NCI-H69 (cell line): Measurements from ENCODE around the gene SYNGR1.
"Not testable (repeated sequence)": the region's sequence is repeated elsewhere in the genome, so short reads cannot be mapped to it uniquely, and the experiment has no call there.

Source experiments
- DNase-seq: peaks from one replicate; lab custom pipeline; 2025; lab: John Stamatoyannopoulos, UW

The SYNGR1 gene

GRCh38 chr22:39316440-39317083 is 33.2 kb upstream of the SYNGR1 start:
- peak; percentile 76 for DNase-seq

- DNase-seq = no peak
These were observed 32.6 kb upstream of the SYNGR1 start for GRCh38 chr22:39317084-39317774.

GRCh38 chr22:39317775-39318506 is 31.9 kb upstream of the SYNGR1 start:
- peak; percentile 22 for DNase-seq

- DNase-seq = peak; percentile 75
These were observed 31.1 kb upstream of the SYNGR1 start for GRCh38 chr22:39318507-39319283.

- DNase-seq = peak; percentile 99
These were observed 30.3 kb upstream of the SYNGR1 start, which contains the start of gene RPL3 for GRCh38 chr22:39319284-39320022. Gene RPL3 (minus strand): TSS chr22:39319623. CDS start chr22:39319597, 26 bp downstream.

- peak; percentile 53 for DNase-seq
These were observed 29.2 kb upstream of the SYNGR1 start for GRCh38 chr22:39320616-39321029.

DNA sequence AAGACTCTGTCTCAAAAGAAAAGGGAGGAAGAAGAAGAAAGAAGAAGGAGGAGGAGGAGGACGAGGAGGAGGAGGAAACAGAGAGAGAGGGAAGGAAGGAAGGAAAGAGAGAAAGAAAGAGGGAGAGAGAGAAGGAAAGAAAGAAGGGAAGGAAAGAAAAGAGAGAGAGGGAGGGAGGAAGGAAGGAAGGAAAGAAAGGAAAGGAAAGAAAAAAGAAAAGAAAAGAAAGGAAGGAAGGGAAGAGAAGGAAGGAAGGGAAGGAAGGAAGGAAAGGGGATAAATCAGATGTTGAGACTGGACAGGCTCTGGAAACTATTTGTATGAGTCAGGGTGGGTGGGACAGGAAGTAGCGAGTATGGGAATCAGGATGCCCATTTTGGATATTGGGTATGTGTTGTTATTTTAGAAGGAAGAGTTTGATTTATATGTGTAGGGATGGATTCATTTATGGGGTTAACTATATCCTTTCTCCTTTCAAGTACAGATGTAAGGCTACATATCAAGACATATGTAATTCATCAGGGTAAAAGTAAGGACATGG is 24.3 kb upstream of the SYNGR1 start:
- no peak for DNase-seq

- DNase-seq = peak; percentile 75
These were observed 21.6 kb upstream of the SYNGR1 start for GRCh38 chr22:39327995-39328754.

GRCh38 chr22:39330553-39330952 is 19.2 kb upstream of the SYNGR1 start:
- not testable (repeated sequence) for DNase-seq

GRCh38 chr22:39332441-39333064 is 17.2 kb upstream of the SYNGR1 start:
- no peak for DNase-seq

DNA sequence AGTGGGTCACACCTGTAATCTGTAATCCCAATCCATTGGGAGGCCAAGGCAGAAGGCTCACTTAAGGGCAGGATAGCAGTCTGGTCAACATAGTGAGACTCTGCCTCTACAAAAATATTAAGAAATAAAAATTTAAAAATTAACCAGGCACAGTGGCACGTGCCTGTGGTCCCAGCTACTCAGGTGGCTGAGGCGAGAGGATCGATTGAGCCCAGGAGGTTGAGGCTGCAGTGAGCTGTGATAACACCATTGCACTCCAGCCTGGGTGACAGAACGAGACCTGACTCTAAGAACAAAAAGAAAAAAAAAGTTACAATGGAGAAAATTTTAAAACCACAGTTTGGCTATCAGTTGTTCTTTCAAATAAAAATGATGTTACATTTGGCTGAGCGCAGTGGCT is 13.4 kb upstream of the SYNGR1 start:
- DNase-seq = no peak

DNA sequence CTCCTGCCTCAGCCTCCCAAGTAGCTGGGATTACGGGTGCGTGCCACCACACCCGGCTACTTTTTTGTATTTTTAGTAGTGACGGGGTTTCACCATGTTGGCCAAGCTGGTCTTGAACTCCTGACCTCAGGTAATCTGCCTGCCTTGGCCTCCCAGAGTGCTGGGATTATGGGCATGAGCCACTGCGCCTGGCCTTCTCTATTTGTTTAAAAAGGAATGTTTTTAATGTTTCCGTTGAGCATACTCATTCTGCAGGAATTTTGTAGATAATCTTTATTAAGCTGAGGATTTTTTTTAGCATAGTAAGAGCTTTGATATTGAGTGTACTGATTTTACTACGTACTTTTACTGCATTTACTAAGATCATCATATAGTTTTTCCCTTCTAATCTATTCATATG is 10.0 kb upstream of the SYNGR1 start:
- DNase-seq = not testable (repeated sequence)

GRCh38 chr22:39341179-39341578 is 8.6 kb upstream of the SYNGR1 start:
- DNase-seq = no peak

DNA sequence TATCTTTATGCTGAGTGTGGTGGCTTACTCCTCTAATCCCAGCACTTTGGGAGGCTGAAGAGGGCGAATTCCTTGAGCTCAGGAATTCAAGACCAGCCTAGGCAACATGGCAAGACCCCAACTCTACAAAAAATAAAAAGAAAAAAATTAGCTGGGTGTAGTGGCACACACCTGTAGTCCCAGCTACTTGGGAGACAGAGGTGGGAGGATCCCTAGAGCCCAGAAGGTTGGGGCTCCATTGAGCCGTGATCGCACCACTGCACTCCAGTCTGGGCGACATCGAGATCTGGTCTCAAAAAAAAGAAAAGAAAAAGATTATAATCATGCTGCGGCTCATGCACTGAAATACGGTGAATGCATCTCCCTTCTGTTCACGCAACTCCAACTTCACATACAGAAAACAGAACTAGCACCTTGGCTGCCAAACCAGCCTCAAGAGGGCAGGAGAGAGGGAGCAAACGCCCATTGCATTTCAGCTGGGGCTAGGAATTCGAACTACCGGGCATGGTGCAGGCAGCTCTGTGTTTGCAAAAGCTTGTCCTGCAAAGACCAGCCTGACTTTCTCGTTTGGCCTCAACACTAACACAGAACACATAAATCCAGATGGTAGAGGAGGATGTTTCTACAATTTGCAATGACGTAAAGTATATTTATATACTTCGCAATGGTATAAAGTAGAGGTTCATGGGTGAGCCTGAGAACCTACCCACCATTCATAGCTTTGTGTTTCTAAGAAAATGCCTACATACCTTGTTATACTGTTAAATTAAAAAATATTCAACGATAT is 6.3 kb upstream of the SYNGR1 start:
- peak; percentile 72 for DNase-seq

DNA sequence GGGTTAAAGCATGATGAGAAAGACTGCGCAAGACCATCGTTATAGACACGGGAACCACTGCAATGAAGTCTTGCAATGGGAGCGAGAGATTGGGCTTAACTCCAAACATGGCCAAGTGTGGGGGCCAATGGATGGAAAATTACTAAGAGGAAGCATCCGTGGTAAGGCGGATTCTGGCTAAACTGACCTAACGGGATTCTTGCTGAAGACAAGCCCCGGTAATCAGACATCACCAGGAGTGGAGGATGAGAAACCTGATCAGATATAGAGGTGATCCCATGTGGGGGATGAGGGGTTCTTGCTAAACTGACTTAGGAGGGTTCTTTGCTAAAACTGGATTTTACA is 5.8 kb upstream of the SYNGR1 start:
- no peak for DNase-seq

DNA sequence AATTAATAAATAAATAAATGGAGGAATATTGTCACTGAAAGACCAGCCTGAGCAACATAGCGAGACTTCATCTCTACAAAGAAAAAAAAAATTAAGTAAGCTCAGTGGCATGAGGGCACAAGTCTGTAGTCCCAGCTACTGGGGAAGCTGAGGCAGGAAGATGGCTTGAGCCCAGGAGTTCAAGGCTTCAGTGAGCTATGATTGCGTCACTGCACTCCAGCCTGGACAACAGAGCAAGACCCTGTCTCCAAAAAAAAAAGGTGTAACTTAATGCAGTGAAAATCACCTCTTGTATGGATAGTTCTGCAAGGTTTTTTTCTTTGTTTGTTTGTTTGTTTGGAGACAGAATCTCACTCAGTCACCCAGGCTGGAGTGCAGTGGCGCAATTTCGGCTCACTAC is 4.6 kb upstream of the SYNGR1 start:
- no peak for DNase-seq

- DNase-seq = peak; percentile 57
These were observed 784 bp upstream of the SYNGR1 start for GRCh38 chr22:39348909-39349505.

- peak; percentile 82 for DNase-seq
These were observed 255 bp upstream of the SYNGR1 start for GRCh38 chr22:39349506-39349966.
